Effector memory CD4-positive, alpha-beta T cell (primary cell): ENCODE data around the gene COL5A1.

ENCODE experiments used
- DNase-seq, 3 donors: peaks; one replicate each; pipeline ENCODE4 v3.0.0-alpha.2; 2020
- H3K27ac ChIP-seq: 2 replicates; pipeline ENCODE4 v1.7.0; 2013; ENCODE audit warnings: mild to moderate bottlenecking, low read length, moderate library complexity; ENCODE audit not compliant: insufficient read depth, poor library complexity, severe bottlenecking
- H3K27me3 ChIP-seq: replicated peaks from 2 replicates; pipeline ENCODE4 v1.7.0; 2013; ENCODE audit warnings: mild to moderate bottlenecking, low read length; ENCODE audit not compliant: insufficient read depth, control insufficient read depth, poor library complexity, severe bottlenecking
- H3K36me3 ChIP-seq: 2 replicates; pipeline ENCODE4 v1.7.0; 2013; ENCODE audit warnings: mild to moderate bottlenecking, low read length, moderate library complexity; ENCODE audit not compliant: control insufficient read depth, insufficient read depth
- H3K4me1 ChIP-seq: 2 replicates; pipeline ENCODE4 v1.7.0; 2013; ENCODE audit warnings: low read length, mild to moderate bottlenecking; ENCODE audit not compliant: control insufficient read depth, insufficient read depth, poor library complexity, severe bottlenecking
- H3K4me3 ChIP-seq: 2 replicates; pipeline ENCODE4 v1.7.0; 2013; ENCODE audit warnings: low read length, low read depth, mild to moderate bottlenecking; ENCODE audit not compliant: insufficient read depth, poor library complexity, severe bottlenecking
- H3K9me3 ChIP-seq: 2 replicates; pipeline ENCODE4 v1.7.0; 2013; ENCODE audit warnings: mild to moderate bottlenecking, low read length, moderate library complexity; ENCODE audit not compliant: control insufficient read depth

COL5A1 gene

DNA sequence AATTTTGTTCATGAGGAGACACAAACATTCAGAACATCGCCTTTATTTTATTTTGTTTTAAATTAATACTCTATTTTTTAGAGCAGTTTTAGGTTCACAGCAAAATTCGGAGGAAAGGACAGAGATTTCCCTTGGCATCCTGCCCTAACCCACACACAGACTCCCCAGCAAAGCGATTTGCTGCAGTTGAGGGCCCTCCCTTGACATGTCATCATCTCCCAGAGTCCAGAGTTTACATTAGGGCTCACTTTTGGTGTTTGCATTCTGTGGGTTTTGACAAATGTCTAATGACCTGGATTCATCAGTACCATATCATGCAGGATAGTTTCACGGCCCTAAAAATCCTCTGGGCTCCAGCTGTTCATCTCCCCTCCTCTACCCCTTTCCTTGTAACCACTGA, 33.6 kb upstream of the COL5A1 start:
- Histone ChIP-seq H3K36me3 (no peaks in the 10 kb centered on the region), H3K9me3 (peaks cover 3% of the 10 kb centered on the region), H3K4me3 (no peak overlapping the region), H3K27me3 (no peaks in the 10 kb centered on the region), H3K27ac (no peak overlapping the region), H3K4me1 (no peaks in the 10 kb centered on the region)
- DNase-seq: no peak

DNA sequence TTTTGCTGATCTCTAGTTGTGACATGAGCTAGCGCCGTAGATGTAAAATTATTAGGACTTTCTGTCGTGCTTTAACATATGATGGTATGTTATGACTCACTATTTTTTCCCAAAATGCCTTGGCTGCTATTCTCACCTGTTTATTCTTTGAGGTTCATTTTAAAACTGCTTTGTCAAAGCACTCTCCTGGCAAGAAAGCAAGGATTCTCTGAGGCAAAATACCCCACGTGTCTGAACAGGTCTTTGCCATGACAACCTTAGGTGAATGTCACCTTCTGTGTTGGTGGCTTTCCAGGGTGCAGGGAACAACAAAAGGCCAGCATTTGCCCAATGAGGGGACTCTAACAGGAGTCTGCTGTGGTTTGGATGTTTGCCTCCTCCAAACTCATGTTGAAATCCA, 30.6 kb upstream of the COL5A1 start:
- peaks cover 3% of the 10 kb centered on the region for H3K9me3 ChIP-seq

DNA sequence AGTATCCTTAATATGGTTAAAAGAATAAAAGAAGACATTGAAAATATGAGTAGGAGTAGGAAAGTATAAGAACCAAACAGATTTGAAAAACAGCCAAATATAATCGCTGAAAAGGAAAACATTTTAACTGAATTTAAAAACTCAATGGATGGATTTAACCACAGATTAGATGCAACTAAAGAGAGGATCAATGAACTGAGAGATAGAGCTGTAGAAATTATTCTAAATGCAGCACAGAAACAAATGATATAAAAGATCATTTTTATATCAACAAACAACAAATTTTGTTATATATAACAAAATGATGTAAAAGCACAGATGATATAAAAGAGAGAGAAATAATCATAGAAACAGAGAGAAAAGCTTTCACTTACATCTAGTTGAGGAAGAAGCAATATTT, 29.3 kb upstream of the COL5A1 start:
- H3K4me1 ChIP-seq: no peaks in the 10 kb centered on the region
- H3K27ac ChIP-seq: no peak overlapping the region
- no peak for DNase-seq
- no peaks in the 10 kb centered on the region for H3K36me3 ChIP-seq
- peaks cover 3% of the 10 kb centered on the region for H3K9me3 ChIP-seq
- H3K27me3 ChIP-seq: no peaks in the 10 kb centered on the region
- no peak overlapping the region for H3K4me3 ChIP-seq

More for the DNA sequence above, 30.6 kb upstream of the COL5A1 start:
- Histone ChIP-seq H3K27ac (no peak overlapping the region), H3K27me3 (no peaks in the 10 kb centered on the region), H3K4me1 (no peaks in the 10 kb centered on the region), H3K4me3 (no peak overlapping the region), H3K36me3 (no peaks in the 10 kb centered on the region)
- DNase-seq: no peak

DNA sequence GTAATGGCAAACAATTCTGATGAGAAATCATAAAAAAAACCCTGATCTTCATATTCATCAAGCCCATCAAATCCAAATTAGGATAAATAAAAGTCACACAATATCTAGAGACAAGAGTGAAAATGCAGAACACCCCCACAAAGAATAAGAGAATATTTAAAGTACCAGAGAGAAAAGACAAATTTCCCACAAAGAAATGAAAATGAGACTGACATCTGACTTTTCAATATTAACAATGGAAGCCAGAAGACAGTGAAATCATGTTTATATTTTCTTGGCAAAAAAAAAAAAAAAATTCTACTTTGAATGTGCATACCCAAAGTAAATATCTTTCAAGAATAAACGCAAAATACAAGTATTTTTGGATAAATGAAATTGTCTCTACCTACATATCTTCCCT, 28.9 kb upstream of the COL5A1 start:
- DNase-seq: no peak
- Histone ChIP-seq H3K27ac (no peak overlapping the region), H3K4me1 (no peaks in the 10 kb centered on the region), H3K4me3 (no peak overlapping the region), H3K27me3 (no peaks in the 10 kb centered on the region), H3K9me3 (peaks cover 3% of the 10 kb centered on the region), H3K36me3 (no peaks in the 10 kb centered on the region)

DNA sequence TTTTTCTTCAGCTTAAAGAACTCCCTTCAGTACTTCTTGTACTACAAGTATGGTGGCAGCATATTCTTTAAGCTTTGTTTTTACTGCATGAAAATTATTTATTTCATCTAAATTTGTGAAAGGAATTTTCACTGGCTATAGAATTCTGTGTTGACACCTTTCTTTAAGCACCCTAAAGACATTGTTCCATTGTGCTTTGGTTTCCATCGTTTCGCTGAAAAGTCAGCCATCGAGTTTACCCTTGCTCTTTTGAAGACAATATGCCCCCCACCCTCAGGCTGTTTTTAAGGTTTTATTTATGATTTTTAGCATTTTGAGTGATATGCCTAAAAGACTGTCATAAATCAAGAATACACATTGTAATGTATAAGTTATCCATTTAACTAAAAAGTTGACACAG, 27.3 kb upstream of the COL5A1 start:
- H3K36me3 ChIP-seq: no peaks in the 10 kb centered on the region
- H3K27me3 ChIP-seq: no peaks in the 10 kb centered on the region
- no peak overlapping the region for H3K4me3 ChIP-seq
- no peak for DNase-seq
- no peak overlapping the region for H3K27ac ChIP-seq
- H3K4me1 ChIP-seq: no peaks in the 10 kb centered on the region
- peaks cover 3% of the 10 kb centered on the region for H3K9me3 ChIP-seq

DNA sequence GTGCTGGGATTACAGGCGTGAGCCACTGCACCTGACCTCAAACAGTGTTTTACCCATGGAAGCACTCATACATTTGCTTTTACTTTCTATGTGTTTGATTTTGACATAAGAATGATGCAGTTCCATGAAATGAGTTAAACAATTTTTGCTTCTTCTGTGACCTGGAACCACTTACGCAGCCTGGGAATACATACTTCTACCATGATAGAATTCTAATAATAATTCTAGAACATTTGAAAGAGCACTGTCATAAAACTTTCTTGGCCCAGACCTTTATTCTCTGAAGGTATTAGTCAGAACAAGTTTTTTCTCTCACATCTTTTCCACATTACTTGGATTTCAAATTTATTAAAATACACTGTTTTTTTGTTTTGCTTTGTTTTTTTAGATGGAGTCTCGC, 25.3 kb upstream of the COL5A1 start:
- Histone ChIP-seq H3K4me1 (no peaks in the 10 kb centered on the region), H3K4me3 (no peak overlapping the region), H3K9me3 (peaks cover 3% of the 10 kb centered on the region), H3K27me3 (no peaks in the 10 kb centered on the region), H3K27ac (no peak overlapping the region), H3K36me3 (no peaks in the 10 kb centered on the region)
- no peak for DNase-seq

DNA sequence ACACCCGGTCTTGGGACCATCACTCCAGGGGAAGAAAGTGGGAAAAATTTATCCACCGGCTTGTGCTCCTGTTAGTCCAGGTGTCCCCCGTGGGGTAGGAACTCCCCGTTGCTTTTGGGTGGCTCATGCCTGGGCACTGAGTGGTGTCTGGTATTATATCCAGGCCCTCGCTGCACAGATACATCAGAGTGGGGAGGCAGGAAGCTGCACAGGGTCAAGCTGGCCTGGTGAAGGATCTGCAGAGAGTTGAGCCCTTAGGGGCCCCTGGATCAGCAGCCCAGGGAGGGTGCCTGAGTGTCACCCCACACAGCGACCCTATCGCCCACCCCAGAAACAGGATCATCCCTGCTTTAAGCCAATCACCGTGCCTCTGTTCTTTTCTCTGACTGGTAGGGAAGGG, 24.4 kb upstream of the COL5A1 start:
- Histone ChIP-seq H3K4me3 (no peak overlapping the region), H3K9me3 (peaks cover 3% of the 10 kb centered on the region), H3K27me3 (no peaks in the 10 kb centered on the region), H3K4me1 (no peaks in the 10 kb centered on the region), H3K36me3 (no peaks in the 10 kb centered on the region), H3K27ac (no peak overlapping the region)
- no peak for DNase-seq

DNA sequence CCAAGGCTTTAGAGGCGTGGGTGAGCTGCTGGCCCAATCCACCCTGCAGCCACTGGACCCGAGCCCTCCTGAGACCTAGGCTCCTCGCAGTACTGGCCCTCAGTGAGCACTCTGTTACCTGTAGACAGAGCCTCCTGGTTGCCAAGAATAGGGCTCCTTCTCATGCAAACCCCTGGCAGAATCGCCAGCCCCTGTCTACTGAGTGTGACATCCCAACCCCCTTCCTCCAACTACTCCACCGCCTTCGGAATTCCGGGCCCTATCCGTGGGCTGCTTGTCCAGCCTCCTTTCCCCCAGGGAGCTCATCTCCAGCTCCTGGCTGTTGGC, 23.8 kb upstream of the COL5A1 start:
- Histone ChIP-seq H3K27ac (no peak overlapping the region), H3K9me3 (no peaks in the 10 kb centered on the region), H3K4me3 (no peak overlapping the region), H3K27me3 (no peaks in the 10 kb centered on the region), H3K4me1 (no peaks in the 10 kb centered on the region), H3K36me3 (no peaks in the 10 kb centered on the region)
- no peak for DNase-seq

DNA sequence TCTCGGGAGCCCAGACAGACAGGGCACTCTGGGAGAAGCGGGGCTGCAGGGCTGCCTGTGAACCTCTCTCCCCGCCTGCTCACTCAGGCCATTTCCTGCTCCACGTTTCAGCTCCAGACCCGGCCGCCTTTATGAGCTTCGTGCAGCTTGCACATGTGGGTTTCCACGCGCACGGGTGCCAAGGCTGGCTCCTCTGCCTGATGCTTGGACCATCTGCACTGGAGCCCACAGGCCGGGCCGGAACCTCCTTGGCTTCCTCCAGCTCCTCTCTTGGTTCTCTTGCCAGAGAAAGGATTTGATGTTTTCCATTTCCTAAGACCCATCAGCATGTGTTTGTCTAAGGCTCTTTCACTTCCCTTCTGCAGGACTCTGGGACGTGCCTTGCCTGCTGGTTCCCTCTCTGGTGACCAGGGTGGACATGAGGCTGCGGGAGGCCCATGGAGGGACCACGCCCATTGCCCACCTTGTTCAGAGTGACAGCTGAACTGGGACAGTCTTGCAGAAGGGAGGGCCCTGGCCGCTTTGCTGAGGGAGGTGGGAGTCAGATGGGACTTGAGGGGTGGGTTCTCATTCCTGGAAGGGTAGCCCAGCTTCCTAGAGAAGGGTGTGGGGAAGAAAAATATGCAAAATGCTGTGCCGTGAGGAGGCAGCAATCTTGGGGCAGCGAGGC, 23.3 kb upstream of the COL5A1 start:
- no peak overlapping the region for H3K27ac ChIP-seq
- H3K4me1 ChIP-seq: no peaks in the 10 kb centered on the region
- DNase-seq: no peak
- no peaks in the 10 kb centered on the region for H3K36me3 ChIP-seq
- H3K9me3 ChIP-seq: no peaks in the 10 kb centered on the region
- no peaks in the 10 kb centered on the region for H3K27me3 ChIP-seq
- H3K4me3 ChIP-seq: no peak overlapping the region

DNA sequence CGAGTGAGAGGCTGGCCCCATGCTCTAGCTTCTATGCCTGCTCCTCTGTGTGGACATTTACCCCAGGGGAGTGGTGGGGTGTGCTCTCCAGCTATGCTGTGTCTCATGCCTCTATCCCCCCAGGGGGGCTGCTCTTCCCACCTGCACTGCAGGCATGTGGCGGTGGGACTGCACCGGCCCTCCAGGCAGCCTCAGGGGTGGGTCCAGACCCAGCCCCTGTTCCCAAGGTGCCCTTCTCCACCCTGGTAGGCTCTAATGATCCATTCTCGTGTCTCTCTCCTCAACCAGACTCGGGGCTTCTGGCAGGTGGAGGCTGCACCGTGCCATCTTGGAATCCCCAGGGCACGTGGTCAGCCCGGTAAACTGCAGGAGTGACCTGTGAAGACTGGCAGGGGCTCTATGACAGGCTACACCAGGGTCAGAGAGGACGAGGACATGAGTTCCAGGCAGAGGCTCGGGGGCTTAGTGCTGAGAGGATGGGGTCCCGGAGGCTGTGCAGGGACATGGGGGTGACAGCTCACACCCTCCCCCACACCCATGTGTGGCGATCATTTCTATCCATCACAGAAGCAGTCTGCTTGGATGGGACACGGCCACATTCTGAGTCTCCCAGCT, 22.7 kb upstream of the COL5A1 start:
- H3K9me3 ChIP-seq: no peaks in the 10 kb centered on the region
- DNase-seq: no peak
- H3K27ac ChIP-seq: no peak overlapping the region
- no peaks in the 10 kb centered on the region for H3K27me3 ChIP-seq
- H3K4me1 ChIP-seq: no peaks in the 10 kb centered on the region
- H3K4me3 ChIP-seq: no peak overlapping the region
- H3K36me3 ChIP-seq: no peaks in the 10 kb centered on the region
